Tibial nerve (tissue), 4 donors: ENCODE results near the gene CRB3. TPM values are rescaled to one million over a fixed set of nuclear protein-coding genes. Genes with fewer than 3 reads are reported as not detected.

ENCODE experiments used
- DNase-seq, 2 donors: peaks; one replicate each; pipeline ENCODE4 v3.0.0-alpha.2; 2019; ENCODE audit warnings: low spot score in 2 of 2
- H3K27ac ChIP-seq, 4 donors: fragments of 200-600 bp; sonication (generic) in 3 of 4; one replicate each; pipeline ENCODE4 v1.5.1; 2017 to 2019; ENCODE audit warnings: mild to moderate bottlenecking in 1 of 4
- H3K27me3 ChIP-seq, 2 donors: fragments of 200-600 bp; sonication (generic) in 1 of 2; one replicate each; pipeline versions ENCODE4 v1.5.1 to v1.6.0; 2017 to 2019
- H3K36me3 ChIP-seq, 3 donors: fragments of 200-600 bp; sonication (generic); one replicate each; pipeline ENCODE4 v1.5.1; 2018 to 2019
- H3K4me1 ChIP-seq, 4 donors: fragments of 200-600 bp; sonication (generic) in 3 of 4; one replicate each; pipeline ENCODE4 v1.5.1; 2017 to 2019
- H3K4me3 ChIP-seq, 4 donors: fragments of 200-600 bp; sonication (generic) in 3 of 4; one replicate each; pipeline ENCODE4 v1.5.1; 2017 to 2019; ENCODE audit warnings: mild to moderate bottlenecking in 1 of 4, moderate library complexity in 1 of 4
- H3K9me3 ChIP-seq, 4 donors: fragments of 200-600 bp; sonication (generic) in 3 of 4; one replicate each; pipeline ENCODE4 v1.5.1; 2017 to 2019
- CTCF ChIP-seq, 5 experiments: fragments of 200-600 bp in 3 of 5; fragments of 450-650 bp in 2 of 5; sonication (generic) in 3 of 5; IDR thresholded peaks; one replicate each; pipeline ENCODE4 v1.5.1; 2016 to 2019; ENCODE audit warnings: antibody characterized with exemption in 5 of 5, mild to moderate bottlenecking in 3 of 5, moderate library complexity in 2 of 5
- EP300 ChIP-seq, 2 donors: sonication (generic); formaldehyde crosslinking; IDR thresholded peaks; one replicate each; pipeline ENCODE4 v1.6.1; 2017; ENCODE audit warnings: antibody characterized with exemption in 2 of 2, mild to moderate bottlenecking in 1 of 2
- POLR2A ChIP-seq, 2 donors: fragments of 450-650 bp; IDR thresholded peaks; one replicate each; pipeline ENCODE4 v1.6.1; 2017; ENCODE audit warnings: antibody characterized with exemption in 2 of 2, mild to moderate bottlenecking in 2 of 2, moderate library complexity in 2 of 2
- WGBS, 2 donors: methylation state at CpG; one replicate each; pipeline ENCODE4 v1.1.5; 2018; 5-methylcytosine and 5-hydroxymethylcytosine counted together
- total RNA-seq, 4 donors: library from RNA; depleted of rRNA; stranded (reverse); fragments of >200 nt; gene quantifications; one replicate each; pipeline ENCODE4 v1.1.0, GENCODE V29; 2016

CRB3 gene
- total RNA-seq, 4 donors from 2014 or later, result not detected

- Histone ChIP-seq H3K9me3 (no peaks in the 10 kb centered on the region), H3K27ac (no peak overlapping the region), H3K4me3 (no peak overlapping the region), H3K4me1 (peaks cover 0 to 18% (median 0%) of the 10 kb centered on the region in 4 donors), H3K36me3 (no peaks in the 10 kb centered on the region), H3K27me3 (peaks cover 0 to 35% of the 10 kb centered on the region in 2 donors)
- TF ChIP-seq EP300 (IDR thresholded peaks at IDR 0.05) (no peak), CTCF (IDR thresholded peaks at IDR 0.05) (no peak), POLR2A (IDR thresholded peaks at IDR 0.05) (no peak)
- WGBS, 2 donors, result 53 to 56% methylated on average over 7 of the region's 7 CpGs
- DNase-seq, result no peak
Measured at GRCh38 chr19:6479836-6480398, 15.8 kb downstream of the CRB3 start.

GRCh38 chr19:6480848-6481415 lies 16.9 kb downstream of the CRB3 start:
- DNase-seq, result no peak
- H3K4me3 ChIP-seq, result peak overlapping the region in 2 of 4 donors; percentile 41 to 50
- peaks cover 0 to 13% (median 0%) of the 10 kb centered on the region in 4 donors for H3K4me1 ChIP-seq
- peaks cover 0 to 25% of the 10 kb centered on the region in 2 donors for H3K27me3 ChIP-seq
- H3K27ac ChIP-seq, result peak overlapping the region in 1 of 4 donors; percentile 75
- H3K36me3 ChIP-seq, result no peaks in the 10 kb centered on the region
- TF ChIP-seq CTCF (IDR thresholded peaks at IDR 0.05), result no peak
- TF ChIP-seq POLR2A (IDR thresholded peaks at IDR 0.05), result no peak
- no peak for TF ChIP-seq EP300 (IDR thresholded peaks at IDR 0.05)
- no peaks in the 10 kb centered on the region for H3K9me3 ChIP-seq
- 75 to 84% methylated on average over 9 to 10 of the region's 10 CpGs for WGBS, 2 donors

- H3K9me3 ChIP-seq, result no peaks in the 10 kb centered on the region
- H3K27ac ChIP-seq, result peak within 1 kb of the TSS in 1 of 4 donors; percentile 75
- peaks cover 0 to 17% of the 10 kb centered on the region in 2 donors for H3K27me3 ChIP-seq
- peak in 1 of 2 donors; percentile 11 for DNase-seq
- peak within 1 kb of the TSS in 2 of 4 donors; percentile 41 to 50 for H3K4me3 ChIP-seq
- H3K4me1 ChIP-seq, result peaks cover 0 to 5% (median 0%) of the 10 kb centered on the region in 4 donors
- TF ChIP-seq EP300 (IDR thresholded peaks at IDR 0.05), result no peak
- no peak for TF ChIP-seq POLR2A (IDR thresholded peaks at IDR 0.05)
- peak in 4 of 5 experiments; percentile 29 to 47 (median 40) for TF ChIP-seq CTCF (IDR thresholded peaks at IDR 0.05)
- 20 to 35% methylated on average over 22 to 23 of the region's 24 CpGs for WGBS, 2 donors
- H3K36me3 ChIP-seq, result no peaks in the 10 kb centered on the region
Measured at GRCh38 chr19:6481541-6482342, 17.7 kb downstream of the CRB3 start, which contains the start of gene DENND1C. DENND1C (minus strand) TSS chr19:6481787; CDS start chr19:6481695, 92 bp downstream.

- no peaks in the 10 kb centered on the region for H3K9me3 ChIP-seq
- H3K4me3 ChIP-seq, result no peak overlapping the region
- H3K27me3 ChIP-seq, result peaks cover 0 to 11% of the 10 kb centered on the region in 2 donors
- 96% methylated on average over 8 of the region's 8 CpGs for WGBS, 2 donors
- TF ChIP-seq EP300 (IDR thresholded peaks at IDR 0.05) (no peak), POLR2A (IDR thresholded peaks at IDR 0.05) (no peak), CTCF (IDR thresholded peaks at IDR 0.05) (no peak)
- no peaks in the 10 kb centered on the region for H3K4me1 ChIP-seq
- no peak for DNase-seq
- H3K27ac ChIP-seq, result peak overlapping the region in 1 of 4 donors; percentile 75
- H3K36me3 ChIP-seq, result no peaks in the 10 kb centered on the region
Measured at GRCh38 chr19:6482343-6482686, 18.2 kb downstream of the CRB3 start.

GRCh38 chr19:6483235-6483634 lies 19.2 kb downstream of the CRB3 start:
- TF ChIP-seq POLR2A (IDR thresholded peaks at IDR 0.05) (no peak), EP300 (IDR thresholded peaks at IDR 0.05) (no peak), CTCF (IDR thresholded peaks at IDR 0.05) (no peak)
- H3K9me3 ChIP-seq, result no peaks in the 10 kb centered on the region
- no peak for DNase-seq
- H3K27ac ChIP-seq, result no peak overlapping the region
- H3K27me3 ChIP-seq, result peaks cover 0 to 10% of the 10 kb centered on the region in 2 donors
- no peak overlapping the region for H3K4me3 ChIP-seq
- 48 to 56% methylated on average over 3 of the region's 3 CpGs for WGBS, 2 donors
- H3K4me1 ChIP-seq, result no peaks in the 10 kb centered on the region
- H3K36me3 ChIP-seq, result no peaks in the 10 kb centered on the region
